Panc1 (cell line): ENCODE results near the gene GPR173. TPM values are rescaled to one million over a fixed set of nuclear protein-coding genes. Genes with fewer than 3 reads are reported as not detected.

Experiments used
- ATAC-seq: fragments of 200-7000 bp; cut with Tn5 transposase; 2 replicates; pipeline ENCODE4 v1.9.1; 2020; ENCODE audit warnings: mild to moderate bottlenecking, moderate library complexity
- BruUV-seq: library from RNA; stranded (reverse); fragments of 400-500 nt; replicated peaks from 2 replicates; lab custom pipeline; 2021; lab: Mats Ljungman, UMichigan
- CTCF ChIA-PET: fragments of 300-600 bp; sonication (Branson Sonifier 250); formaldehyde crosslinking; loops from one replicate; lab custom pipeline; 2022; ENCODE audit warnings: antibody characterized with exemption; lab: Charles Lee
- POLR2A ChIA-PET: fragments of 300-600 bp; sonication (Branson Sonifier 250); formaldehyde crosslinking; loops from one replicate; lab custom pipeline; 2022; ENCODE audit warnings: antibody characterized with exemption; lab: Charles Lee
- DNase-seq: peaks from one replicate; pipeline ENCODE4 v3.0.0-alpha.2; 2010; ENCODE audit warnings: low read depth, low spot score
- H3K27ac ChIP-seq: 2 replicates; pipeline ENCODE4 v1.5.1; 2011; ENCODE audit warnings: mild to moderate bottlenecking, low read length, inconsistent platforms
- H3K27me3 ChIP-seq: fragments of 200-500 bp; sonication (Bioruptor generic); 2 replicates; pipeline ENCODE4 v1.6.0; 2014; ENCODE audit warnings: low read length, inconsistent platforms; ENCODE audit not compliant: control insufficient read depth, insufficient read depth
- H3K36me3 ChIP-seq: fragments of 200-500 bp; sonication (Bioruptor generic); 2 replicates; pipeline ENCODE4 v1.5.1; 2014; ENCODE audit warnings: inconsistent platforms, mild to moderate bottlenecking, low read length, moderate library complexity; ENCODE audit not compliant: control insufficient read depth, insufficient read depth
- H3K4me1 ChIP-seq: 2 replicates; pipeline ENCODE4 v1.5.1; 2011; ENCODE audit warnings: inconsistent platforms, mild to moderate bottlenecking, low read length, moderate library complexity; ENCODE audit not compliant: control insufficient read depth, insufficient read depth
- H3K4me3 ChIP-seq, 2 experiments: 2 replicates each; pipeline ENCODE4 v1.5.1; 2011 to 2012; ENCODE audit warnings: low read depth in 2 of 2, low read length in 2 of 2, mild to moderate bottlenecking in 2 of 2, inconsistent platforms in 1 of 2, moderate library complexity in 1 of 2
- H3K9me3 ChIP-seq: fragments of 200-500 bp; sonication (Bioruptor generic); 2 replicates; pipeline ENCODE4 v1.5.1; 2014; ENCODE audit warnings: low read depth, mild to moderate bottlenecking, inconsistent platforms, low read length, moderate library complexity; ENCODE audit not compliant: control insufficient read depth, insufficient read depth
- CTCF ChIP-seq: fragments of 450-650 bp; IDR thresholded peaks from 2 replicates; pipeline ENCODE4 v1.5.1; 2017; ENCODE audit warnings: mild to moderate bottlenecking
- POLR2AphosphoS5 ChIP-seq: IDR thresholded peaks from 2 replicates; pipeline ENCODE4 v1.6.1; 2012; ENCODE audit warnings: mild to moderate bottlenecking, low read depth, low read length, moderate library complexity
- REST ChIP-seq, 2 experiments: IDR thresholded peaks; 2 replicates each; pipeline ENCODE4 v1.6.1; 2011 to 2012; ENCODE audit warnings: low read depth in 2 of 2, control low read depth in 1 of 2, low read length in 1 of 2, mild to moderate bottlenecking in 1 of 2, moderate library complexity in 1 of 2; ENCODE audit not compliant: insufficient read depth in 1 of 2
- SIN3A ChIP-seq: IDR thresholded peaks from 2 replicates; pipeline ENCODE4 v1.6.1; 2012; ENCODE audit warnings: low read depth, mild to moderate bottlenecking, low read length, moderate library complexity, borderline replicate concordance; ENCODE audit not compliant: insufficient read depth
- TCF7L2 ChIP-seq: IDR thresholded peaks from 2 replicates; pipeline ENCODE4 v1.6.1; 2011; ENCODE audit warnings: mild to moderate bottlenecking, low read depth, low read length, inconsistent platforms
- in situ Hi-C: cut with HindIII; loops from 2 replicates; pipeline ENCODE4 v1.10.0; 2016; ENCODE audit warnings: low sequenced_read_pairs, low pct_unique_long_range_greater_than_20kb
- intact Hi-C: fragments of 100-400 bp; cut with micrococcal nuclease; formaldehyde crosslinking; loops from one replicate; pipeline ENCODE4 v1.10.0; 2022; ENCODE audit not compliant: unreplicated experiment
- total RNA-seq: library from RNA; stranded (reverse); gene quantifications from one replicate; pipeline ENCODE4 v1.2.1, GENCODE V29; 2021; ENCODE audit not compliant: unreplicated experiment

The GPR173 gene
- total RNA-seq, 1 experiment from 2014 or later, result 0.13 TPM

- in situ Hi-C loops (no loop called here), intact Hi-C loops (loop anchor here (1.0 kb wide), 1 partner anchor 18 kb away; no protein-coding TSS in a partner anchor)
- BruUV-seq, result no TSS peak
- no peak for ATAC-seq
- no peak for DNase-seq
- TF ChIP-seq POLR2AphosphoS5 (no peak), CTCF (peak; percentile 87), REST (IDR thresholded peaks at IDR 0.05; ENCODE audit: insufficient read depth in 1 of 2, low read depth in 2 of 2, low read length in 1 of 2) (no peak)
- Histone ChIP-seq H3K27me3 (no peaks in the 10 kb centered on the region), H3K4me3 (peak overlapping the region; percentile 64 to 89), H3K4me1 (peaks cover 8% of the 10 kb centered on the region), H3K9me3 (no peaks in the 10 kb centered on the region), H3K27ac (peak overlapping the region; percentile 69; the same call in 1 of the 2 replicates), H3K36me3 (no peaks in the 10 kb centered on the region)
- ChIA-PET POLR2A (no interaction called here), CTCF (interaction anchor here (1.2 kb wide), 1 partner anchor 17 kb away, joined by 9 read pairs; no protein-coding TSS in a partner anchor)
Measured at GRCh38 chrX:53089224-53089842, 40.7 kb downstream of the GPR173 start.

- ChIA-PET CTCF (interaction anchor here (1.2 kb wide), 1 partner anchor 18 kb away, joined by 9 read pairs; no protein-coding TSS in a partner anchor), POLR2A (no interaction called here)
- Histone ChIP-seq H3K4me3 (no peak overlapping the region), H3K4me1 (peaks cover 10% of the 10 kb centered on the region), H3K36me3 (no peaks in the 10 kb centered on the region; the same call in 1 of the 2 replicates), H3K9me3 (no peaks in the 10 kb centered on the region), H3K27me3 (no peaks in the 10 kb centered on the region), H3K27ac (no peak overlapping the region)
- DNase-seq (no peak), ATAC-seq (no peak)
- intact Hi-C loops (loop anchor here (1.0 kb wide), 1 partner anchor 19 kb away; no protein-coding TSS in a partner anchor), in situ Hi-C loops (no loop called here)
- TF ChIP-seq POLR2AphosphoS5 (no peak), SIN3A (no peak), REST (IDR thresholded peaks at IDR 0.05; ENCODE audit: insufficient read depth in 1 of 2, low read depth in 2 of 2, low read length in 1 of 2) (no peak), TCF7L2 (no peak), CTCF (no peak)
- no TSS peak for BruUV-seq
Measured at GRCh38 chrX:53089925-53090324, 41.3 kb downstream of the GPR173 start.
